Loucy (cell line): ENCODE results near the gene CDCA4.

Experiments used
- H2AFZ ChIP-seq: fragments of 200-600 bp; sonication (generic); 2 replicates; pipeline ENCODE4 v1.6.0; 2016; ENCODE audit warnings: antibody characterized with exemption, mild to moderate bottlenecking, low read length, moderate library complexity
- H3F3A ChIP-seq: fragments of 200-600 bp; 2 replicates; pipeline ENCODE4 v1.6.0; 2016; ENCODE audit warnings: antibody characterized with exemption, low read depth, mild to moderate bottlenecking
- H3K27me3 ChIP-seq: fragments of 200-600 bp; sonication (generic); 2 replicates; pipeline ENCODE4 v1.6.1; 2014; ENCODE audit warnings: low read length, mild to moderate bottlenecking; ENCODE audit not compliant: insufficient read depth, poor library complexity, severe bottlenecking
- H3K36me3 ChIP-seq: fragments of 200-600 bp; sonication (generic); 2 replicates; pipeline ENCODE4 v1.6.1; 2016; ENCODE audit warnings: low read length; ENCODE audit not compliant: insufficient read depth
- H3K4me1 ChIP-seq: fragments of 200-600 bp; sonication (generic); 2 replicates; pipeline ENCODE4 v1.5.1; 2014; ENCODE audit warnings: low read length, mild to moderate bottlenecking; ENCODE audit not compliant: insufficient read depth, poor library complexity, severe bottlenecking
- H3K4me2 ChIP-seq: fragments of 200-600 bp; sonication (generic); 2 replicates; pipeline ENCODE4 v1.6.0; 2014; ENCODE audit warnings: antibody characterized with exemption, low read length, low read depth, mild to moderate bottlenecking; ENCODE audit not compliant: poor library complexity, severe bottlenecking
- H3K4me3 ChIP-seq: fragments of 200-600 bp; sonication (generic); 2 replicates; pipeline ENCODE4 v1.5.1; 2014; ENCODE audit warnings: low read length, mild to moderate bottlenecking, mixed read lengths; ENCODE audit not compliant: poor library complexity, severe bottlenecking
- H3K79me2 ChIP-seq: fragments of 200-600 bp; sonication (generic); 2 replicates; pipeline ENCODE4 v1.6.1; 2014; ENCODE audit warnings: low read length; ENCODE audit not compliant: insufficient read depth
- H3K9ac ChIP-seq: fragments of 200-600 bp; sonication (generic); 2 replicates; pipeline ENCODE4 v1.6.0; 2014; ENCODE audit warnings: mild to moderate bottlenecking, low read depth, low read length, moderate library complexity; ENCODE audit not compliant: poor library complexity, severe bottlenecking
- H3K9me2 ChIP-seq: fragments of 200-600 bp; sonication (generic); replicated peaks from 2 replicates; pipeline ENCODE4 v1.6.1; 2016; ENCODE audit warnings: low read depth, low read length, mixed read lengths
- H3K9me3 ChIP-seq: fragments of 200-600 bp; sonication (generic); 2 replicates; pipeline ENCODE4 v1.6.1; 2014; ENCODE audit warnings: mild to moderate bottlenecking, antibody characterized with exemption, low read length, low read depth; ENCODE audit not compliant: insufficient read depth
- H4K20me1 ChIP-seq: fragments of 200-600 bp; sonication (generic); 2 replicates; pipeline ENCODE4 v1.6.0; 2014; ENCODE audit warnings: antibody characterized with exemption, low read length, mild to moderate bottlenecking; ENCODE audit not compliant: insufficient read depth, poor library complexity, severe bottlenecking
- CTCF ChIP-seq: fragments of 200-600 bp; sonication (generic); conservative IDR thresholded peaks from 2 replicates; pipeline ENCODE4 v1.5.1; 2014; ENCODE audit warnings: mild to moderate bottlenecking, antibody characterized with exemption, low read length
- EZH2phosphoT487 ChIP-seq: fragments of 200-600 bp; IDR thresholded peaks from 2 replicates; pipeline ENCODE4 v1.6.1; 2018; ENCODE audit warnings: antibody characterized with exemption, mild to moderate bottlenecking, moderate library complexity, borderline replicate concordance

The CDCA4 gene

GRCh38 chr14:104971447-104972240, 49.2 kb downstream of the CDCA4 start:
- H3K9ac ChIP-seq = no peak overlapping the region
- H3K4me2 ChIP-seq = no peak overlapping the region

GRCh38 chr14:104970231-104971068, 50.4 kb downstream of the CDCA4 start:
- Histone ChIP-seq H3F3A (no peaks in the 10 kb centered on the region), H4K20me1 (no peaks in the 10 kb centered on the region), H3K4me1 (no peaks in the 10 kb centered on the region), H2AFZ (no peak overlapping the region), H3K4me2 (no peak overlapping the region), H3K4me3 (no peak overlapping the region), H3K27me3 (no peaks in the 10 kb centered on the region), H3K9me3 (no peaks in the 10 kb centered on the region), H3K36me3 (no peaks in the 10 kb centered on the region), H3K9me2 (no peaks in the 10 kb centered on the region), H3K9ac (no peak overlapping the region), H3K79me2 (no peaks in the 10 kb centered on the region)
- TF ChIP-seq CTCF (no peak), EZH2phosphoT487 (no peak)

More at GRCh38 chr14:104971447-104972240, 49.2 kb downstream of the CDCA4 start:
- no peak overlapping the region for H2AFZ ChIP-seq
- H3F3A ChIP-seq = no peaks in the 10 kb centered on the region
- H3K9me3 ChIP-seq = no peaks in the 10 kb centered on the region
- H3K4me3 ChIP-seq = no peak overlapping the region
- H3K9me2 ChIP-seq = no peaks in the 10 kb centered on the region
- no peaks in the 10 kb centered on the region for H3K27me3 ChIP-seq
- H4K20me1 ChIP-seq = no peaks in the 10 kb centered on the region
- no peaks in the 10 kb centered on the region for H3K79me2 ChIP-seq
- H3K36me3 ChIP-seq = no peaks in the 10 kb centered on the region
- TF ChIP-seq EZH2phosphoT487 = no peak
- no peak for TF ChIP-seq CTCF
- no peaks in the 10 kb centered on the region for H3K4me1 ChIP-seq

DNA sequence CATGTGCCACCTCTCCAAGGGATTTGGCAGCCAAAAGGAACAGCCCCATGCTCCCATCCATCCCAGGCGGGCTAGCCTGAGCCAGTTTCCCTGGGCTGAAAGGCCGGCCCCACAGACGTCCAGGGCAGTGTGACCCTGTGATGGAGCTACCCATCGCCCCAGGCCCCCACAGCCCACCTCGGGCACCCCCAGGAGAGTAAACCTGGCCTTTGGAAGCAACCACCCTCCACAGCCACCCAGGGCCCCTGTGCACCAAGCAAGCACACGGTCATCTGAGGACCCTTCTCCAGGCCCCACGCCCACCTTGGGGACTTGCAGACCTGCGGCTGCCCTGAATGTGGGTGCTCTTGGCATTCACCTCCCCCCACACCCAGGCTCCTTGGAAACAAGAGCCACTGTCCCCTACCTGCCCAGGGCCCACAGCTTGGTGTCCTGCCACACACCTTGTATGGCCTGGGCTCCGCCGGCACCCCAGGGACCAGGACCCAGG, 51.1 kb downstream of the CDCA4 start:
- Histone ChIP-seq H3K4me1 (no peaks in the 10 kb centered on the region), H3K9me2 (no peaks in the 10 kb centered on the region), H3K9me3 (no peaks in the 10 kb centered on the region), H3K36me3 (no peaks in the 10 kb centered on the region), H3K9ac (no peak overlapping the region), H3K4me3 (no peak overlapping the region), H4K20me1 (no peaks in the 10 kb centered on the region), H3K4me2 (no peak overlapping the region), H3F3A (no peaks in the 10 kb centered on the region), H2AFZ (no peak overlapping the region), H3K27me3 (no peaks in the 10 kb centered on the region), H3K79me2 (no peaks in the 10 kb centered on the region)
- TF ChIP-seq EZH2phosphoT487 = no peak
- no peak for TF ChIP-seq CTCF
